ENCODE data around the gene EMC6. TPM values are rescaled to one million over a fixed set of nuclear protein-coding genes. Genes with fewer than 3 reads are reported as not detected.

EMC6 gene
- total RNA-seq, 1 donor from 2014 or later = 33.8 TPM

- ChIA-PET POLR2A (interaction anchor here (0.5 kb wide), 1 partner anchor 50 kb away, joined by 4 read pairs; no protein-coding TSS in a partner anchor), CTCF (no interaction called here)
- H3K4me3 Mint-ChIP-seq = no peak overlapping the region
- no peak overlapping the region for H3K27ac Mint-ChIP-seq
- peaks cover 18% of the 10 kb centered on the region for H3K36me3 Mint-ChIP-seq (ENCODE audit: low read depth)
- no peaks in the 10 kb centered on the region for H3K27me3 Mint-ChIP-seq
- H3K4me1 Mint-ChIP-seq = peaks cover 36% of the 10 kb centered on the region
- intact Hi-C loops (cut with micrococcal nuclease) = no loop called here
- H3K9me3 Mint-ChIP-seq = no peaks in the 10 kb centered on the region
- TF ChIP-seq CTCF (IDR thresholded peaks at IDR 0.05) = no peak
- ATAC-seq (ENCODE audit: low read depth) = no peak
- no peak for DNase-seq
Observed at GRCh38 chr17:3641717-3642486, 26.7 kb upstream of the EMC6 start.

GRCh38 chr17:3643889-3644349 lies 24.7 kb upstream of the EMC6 start:
- DNase-seq = no peak
- Mint-ChIP-seq H3K4me1 (peaks cover 38% of the 10 kb centered on the region), H3K9me3 (no peaks in the 10 kb centered on the region), H3K36me3 (ENCODE audit: low read depth) (peaks cover 24% of the 10 kb centered on the region), H3K27ac (no peak overlapping the region), H3K4me3 (no peak overlapping the region), H3K27me3 (no peaks in the 10 kb centered on the region)
- intact Hi-C loops (cut with micrococcal nuclease) = no loop called here
- ChIA-PET POLR2A (interaction anchor here (0.7 kb wide), 1 partner anchor 13 kb away, joined by 3 read pairs; no protein-coding TSS in a partner anchor), CTCF (no interaction called here)
- TF ChIP-seq CTCF (IDR thresholded peaks at IDR 0.05) = no peak
- ATAC-seq (ENCODE audit: low read depth) = no peak

GRCh38 chr17:3645310-3645709 lies 23.3 kb upstream of the EMC6 start:
- POLR2A ChIA-PET = interaction anchor here (0.7 to 1.0 kb wide), 3 partner anchors 9 to 1574 kb away, joined by 3 to 5 read pairs (median 5); partner anchors contain the start of genes CTNS and SHPK
- peak overlapping the region; percentile 71 for H3K27ac Mint-ChIP-seq
- peaks cover 26% of the 10 kb centered on the region for H3K36me3 Mint-ChIP-seq (ENCODE audit: low read depth)
- ATAC-seq (ENCODE audit: low read depth) (no peak), DNase-seq (no peak)
- H3K4me3 Mint-ChIP-seq = no peak overlapping the region
- TF ChIP-seq CTCF (IDR thresholded peaks at IDR 0.05) = no peak
- CTCF ChIA-PET = interaction anchor here (0.7 to 1.3 kb wide), 2 partner anchors 17 to 43 kb away, joined by 3 read pairs; no protein-coding TSS in a partner anchor
- H3K9me3 Mint-ChIP-seq = no peaks in the 10 kb centered on the region
- H3K4me1 Mint-ChIP-seq = peaks cover 30% of the 10 kb centered on the region
- H3K27me3 Mint-ChIP-seq = no peaks in the 10 kb centered on the region
- intact Hi-C loops (cut with micrococcal nuclease) = no loop called here

GRCh38 chr17:3647251-3647650 lies 21.4 kb upstream of the EMC6 start:
- no peak for TF ChIP-seq CTCF (IDR thresholded peaks at IDR 0.05)
- intact Hi-C loops (cut with micrococcal nuclease) = no loop called here
- POLR2A ChIA-PET = no interaction called here
- H3K27ac Mint-ChIP-seq = no peak overlapping the region
- no peaks in the 10 kb centered on the region for H3K9me3 Mint-ChIP-seq
- CTCF ChIA-PET = interaction anchor here (0.8 to 1.9 kb wide), 3 partner anchors 11 to 599 kb away, joined by 3 to 11 read pairs (median 5); partner anchors contain the start of gene SHPK
- H3K36me3 Mint-ChIP-seq (ENCODE audit: low read depth) = peaks cover 18% of the 10 kb centered on the region
- DNase-seq (no peak), ATAC-seq (ENCODE audit: low read depth) (no peak)
- no peak overlapping the region for H3K4me3 Mint-ChIP-seq
- no peaks in the 10 kb centered on the region for H3K27me3 Mint-ChIP-seq
- peaks cover 30% of the 10 kb centered on the region for H3K4me1 Mint-ChIP-seq

All from activated B cell treated with CpG ODN at 0.5 μM for 24 hours (primary cell).